ENCODE measurements around the gene PCK1. TPM values are rescaled to one million over a fixed set of nuclear protein-coding genes. Genes with fewer than 3 reads are reported as not detected.

Gene PCK1
- total RNA-seq, 1 donor from 2014 or later = 6.3 TPM

Other genes with a start within 250 kb of the PCK1 start
- 10.8 TPM for gene SPO11, start 231.3 kb upstream of the PCK1 start, total RNA-seq (ENCODE audit: insufficient read depth, low replicate concordance)
- gene RAE1, start 209.9 kb upstream of the PCK1 start, total RNA-seq (ENCODE audit: insufficient read depth, low replicate concordance) = 28.4 TPM
- gene RBM38, start 169.7 kb upstream of the PCK1 start, total RNA-seq (ENCODE audit: insufficient read depth, low replicate concordance) = 38.8 TPM
- gene CTCFL, start 36.0 kb upstream of the PCK1 start, total RNA-seq (ENCODE audit: insufficient read depth, low replicate concordance) = 2.6 TPM
- 0.48 TPM for gene ZBP1, start 59.3 kb downstream of the PCK1 start, total RNA-seq (ENCODE audit: insufficient read depth, low replicate concordance)
- 14.7 TPM for gene PMEPA1, start 148.9 kb downstream of the PCK1 start, total RNA-seq (ENCODE audit: insufficient read depth, low replicate concordance)